Pancreas (tissue), 10 donors: ENCODE data around the gene NRXN2. TPM values are rescaled to one million over a fixed set of nuclear protein-coding genes. Genes with fewer than 3 reads are reported as not detected.

Source experiments
- ATAC-seq, 4 donors: fragments of 200-7000 bp; cut with Tn5 transposase; one replicate each; pipeline versions ENCODE4 v1.8.0 to v1.9.1; 2020; ENCODE audit warnings: mild to moderate bottlenecking in 4 of 4, moderate library complexity in 4 of 4
- DNase-seq, 6 donors: peaks; one replicate each; pipeline ENCODE4 v3.0.0-alpha.2; 2020
- FAIRE-seq: peaks from 2 replicates; lab custom pipeline; 2012; peaks lifted over from hg19 to GRCh38; lab: Jason Lieb, UNC
- H3K27ac ChIP-seq, 4 donors: fragments of 200-600 bp; sonication (generic); 1 replicate in 3 of 4; 2 replicates in 1 of 4; pipeline versions ENCODE4 v1.5.0 to v1.8.0; 2020
- H3K27me3 ChIP-seq, 4 donors: fragments of 200-600 bp; one replicate each; pipeline ENCODE4 v1.8.0; 2021
- H3K36me3 ChIP-seq, 3 donors: fragments of 200-600 bp; sonication (generic) in 1 of 3; one replicate each; pipeline versions ENCODE4 v1.5.0 to v1.8.0; 2020 to 2021
- H3K4me1 ChIP-seq, 3 donors: fragments of 200-600 bp; one replicate each; pipeline ENCODE4 v1.8.0; 2021
- H3K4me3 ChIP-seq, 4 donors: fragments of 200-600 bp; sonication (generic) in 2 of 4; one replicate each; pipeline versions ENCODE4 v1.5.0 to v1.8.0; 2020 to 2021
- H3K9me3 ChIP-seq, 4 donors: fragments of 200-600 bp; one replicate each; pipeline ENCODE4 v1.8.0; 2021
- WGBS, 2 donors: extraction: QIAGEN DNeasy Blood & Tissue Kit; methylation state at CpG; one replicate each; pipeline ENCODE4 v1.1.7; 2013; 5-methylcytosine and 5-hydroxymethylcytosine counted together
- intact Hi-C, 3 donors: fragments of 100-400 bp; cut with DNase I; formaldehyde crosslinking; loops; one replicate each; pipeline versions ENCODE4 v1.11.1 to v1.14.2; 2022
- polyA plus RNA-seq, 2 donors: library from polyadenylated mRNA; stranded (reverse); fragments of 200-250 nt; gene quantifications; one replicate each; pipeline ENCODE4 v1.2.3, GENCODE V29; 2013
- total RNA-seq, 6 donors: library from RNA; stranded (reverse); fragmentation: NEBNext Ultra II Directional in 4 of 6; extraction: Animal tissue kit (Norgen Biotek cat#: 25700) in 4 of 6; gene quantifications; one replicate each; pipeline versions ENCODE4 v1.2.1 to v1.2.4, GENCODE V29; 2021 to 2023
- TF ChIP-seq, protein P1 (sequence below), 4 donors: fragments of 200-600 bp; sonication (generic) in 3 of 4; IDR thresholded peaks; one replicate each; pipeline versions ENCODE4 v1.5.0 to v1.8.0; 2021; ENCODE audit warnings: antibody characterized with exemption in 4 of 4
- donor health status: healthy with polysubstance abuse.
- donor health status: DM: no; HTN: no; CAD: no; lungs with moderate emphysema.
- donor health status: DM: no; HTN: no; CAD: no.
- donor health status: control.
- donor health status: control.
- donor health status: Bipolar disorder and iron deficiency.
- donor health status: DM: yes; HTN: yes; CAD: no.
- donor health status: DM: no; HTN: no; CAD: no.
- donor health status: DM: no; HTN: no; CAD: no.
- donor health status: DM: yes; HTN: yes; CAD: no.

Gene NRXN2
- total RNA-seq (10 to 100 TPM in 1 of 6 donors, 1 to 10 TPM in 4, under 1 TPM in 1; 0.69 to 10.8 (median 2.2) TPM), polyA plus RNA-seq (1 to 10 TPM in 1 of 2 donors, under 1 TPM in 1; 0.89 to 2.8 TPM)

DNA sequence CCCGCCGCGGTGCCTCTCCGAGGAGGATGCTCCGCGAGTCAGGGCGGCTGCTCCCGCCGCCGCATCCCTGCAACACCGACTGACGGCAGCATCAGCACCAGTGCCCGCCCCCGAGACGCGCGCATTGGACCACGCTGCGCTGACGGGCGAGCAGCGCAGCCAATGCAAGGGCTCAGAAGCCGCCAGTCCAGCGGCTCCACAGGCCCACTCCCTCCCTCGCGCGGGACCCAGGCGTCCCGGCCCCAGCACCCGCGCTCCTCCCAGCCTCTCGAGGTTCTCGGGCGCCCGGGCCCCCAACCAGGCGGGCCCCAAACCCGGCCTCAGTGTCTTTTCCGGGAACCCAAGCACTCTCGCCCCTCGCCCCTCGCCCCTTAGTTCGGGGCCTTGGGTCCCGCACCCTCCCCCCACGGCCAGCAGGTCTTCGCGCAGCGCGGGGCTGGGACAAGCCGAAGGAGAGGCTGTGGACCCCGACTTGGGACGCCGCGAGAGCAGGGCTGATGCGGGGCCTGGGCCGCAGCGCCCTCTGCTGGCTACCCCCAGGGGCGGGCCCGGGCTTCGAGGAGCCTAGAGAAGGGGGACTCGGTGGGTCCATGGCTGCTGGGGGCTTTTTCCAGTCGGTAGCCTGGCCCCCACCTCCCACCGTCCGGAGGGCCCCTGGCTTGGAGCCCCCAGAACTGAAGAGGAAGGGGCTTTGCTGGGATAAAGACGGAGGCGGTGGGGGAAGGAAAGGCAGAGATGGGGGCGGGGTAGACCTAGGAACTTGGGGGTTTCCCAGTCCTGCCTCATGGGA, at the start of gene NRXN2:
TSS of gene NRXN2 (minus strand) at position 81 of the 790 bp plus-strand sequence. CDS start 9,498 bp downstream, outside the sequence.
- intact Hi-C loops = no loop called here
- Histone ChIP-seq H3K27ac (no peak within 1 kb of the TSS), H3K9me3 (no peaks in the 10 kb centered on the region), H3K4me1 (no peaks in the 10 kb centered on the region), H3K4me3 (peak within 1 kb of the TSS; percentile 47 to 83 (median 70)), H3K36me3 (no peaks in the 10 kb centered on the region), H3K27me3 (no peaks in the 10 kb centered on the region)
- TF ChIP-seq, protein P1, sequence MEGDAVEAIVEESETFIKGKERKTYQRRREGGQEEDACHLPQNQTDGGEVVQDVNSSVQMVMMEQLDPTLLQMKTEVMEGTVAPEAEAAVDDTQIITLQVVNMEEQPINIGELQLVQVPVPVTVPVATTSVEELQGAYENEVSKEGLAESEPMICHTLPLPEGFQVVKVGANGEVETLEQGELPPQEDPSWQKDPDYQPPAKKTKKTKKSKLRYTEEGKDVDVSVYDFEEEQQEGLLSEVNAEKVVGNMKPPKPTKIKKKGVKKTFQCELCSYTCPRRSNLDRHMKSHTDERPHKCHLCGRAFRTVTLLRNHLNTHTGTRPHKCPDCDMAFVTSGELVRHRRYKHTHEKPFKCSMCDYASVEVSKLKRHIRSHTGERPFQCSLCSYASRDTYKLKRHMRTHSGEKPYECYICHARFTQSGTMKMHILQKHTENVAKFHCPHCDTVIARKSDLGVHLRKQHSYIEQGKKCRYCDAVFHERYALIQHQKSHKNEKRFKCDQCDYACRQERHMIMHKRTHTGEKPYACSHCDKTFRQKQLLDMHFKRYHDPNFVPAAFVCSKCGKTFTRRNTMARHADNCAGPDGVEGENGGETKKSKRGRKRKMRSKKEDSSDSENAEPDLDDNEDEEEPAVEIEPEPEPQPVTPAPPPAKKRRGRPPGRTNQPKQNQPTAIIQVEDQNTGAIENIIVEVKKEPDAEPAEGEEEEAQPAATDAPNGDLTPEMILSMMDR (IDR thresholded peaks at IDR 0.05) = peak; percentile 92 to 94 (median 92)
- ATAC-seq (peak; percentile 98 to 99 (median 99)), DNase-seq (peak; percentile 71 to 93 (median 83)), FAIRE-seq (no peak)
- 2% methylated on average over 49 to 66 of the region's 66 CpGs for WGBS, 2 donors

DNA sequence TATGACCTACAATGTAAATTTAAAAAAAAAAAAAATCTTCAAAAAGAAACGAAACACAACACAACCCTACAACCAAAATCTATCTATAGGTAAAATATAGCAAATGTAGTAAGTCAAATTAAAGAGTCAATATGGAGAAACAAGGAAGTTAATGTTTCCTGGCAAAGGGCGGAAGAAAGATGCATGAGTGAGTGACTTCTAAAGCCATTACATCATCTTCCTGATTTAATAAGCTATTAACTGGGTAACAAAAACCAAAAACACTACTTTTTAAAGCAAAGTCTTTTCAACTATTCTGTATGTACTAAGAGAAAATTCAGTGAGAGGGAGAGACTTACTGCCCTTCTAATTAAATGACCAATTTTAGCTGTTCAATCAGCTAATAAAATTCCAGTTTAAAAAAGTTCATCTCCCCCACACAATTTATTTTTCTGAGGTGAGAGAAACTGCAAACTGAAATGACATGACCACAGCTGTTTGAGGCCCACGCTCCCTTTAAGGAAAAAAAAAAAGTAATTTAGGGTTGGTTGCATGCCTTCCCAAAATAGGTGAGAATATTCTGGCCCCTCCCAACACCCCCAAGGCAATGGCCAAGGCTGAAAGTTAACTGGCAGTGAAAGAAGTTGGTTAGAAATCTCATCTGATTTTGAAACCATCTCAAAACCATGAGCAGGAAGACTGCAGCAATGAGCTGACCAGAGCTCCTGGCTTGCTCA, 49.5 kb upstream of the NRXN2 start:
- peaks cover 13 to 92% (median 71%) of the 10 kb centered on the region in 3 donors for H3K36me3 ChIP-seq
- H3K9me3 ChIP-seq = no peaks in the 10 kb centered on the region
- no peak overlapping the region for H3K4me3 ChIP-seq
- intact Hi-C loops = no loop called here
- TF ChIP-seq, protein P1 (IDR thresholded peaks at IDR 0.05) = no peak
- H3K27ac ChIP-seq = peak overlapping the region in 2 of 4 donors; percentile 3 to 24
- no peak for FAIRE-seq
- peaks cover 0 to 40% (median 21%) of the 10 kb centered on the region in 3 donors for H3K4me1 ChIP-seq
- no peaks in the 10 kb centered on the region for H3K27me3 ChIP-seq
- no peak for ATAC-seq
- WGBS, 2 donors = 70 to 82% methylated on average over 3 of the region's 3 CpGs
- DNase-seq = no peak

DNA sequence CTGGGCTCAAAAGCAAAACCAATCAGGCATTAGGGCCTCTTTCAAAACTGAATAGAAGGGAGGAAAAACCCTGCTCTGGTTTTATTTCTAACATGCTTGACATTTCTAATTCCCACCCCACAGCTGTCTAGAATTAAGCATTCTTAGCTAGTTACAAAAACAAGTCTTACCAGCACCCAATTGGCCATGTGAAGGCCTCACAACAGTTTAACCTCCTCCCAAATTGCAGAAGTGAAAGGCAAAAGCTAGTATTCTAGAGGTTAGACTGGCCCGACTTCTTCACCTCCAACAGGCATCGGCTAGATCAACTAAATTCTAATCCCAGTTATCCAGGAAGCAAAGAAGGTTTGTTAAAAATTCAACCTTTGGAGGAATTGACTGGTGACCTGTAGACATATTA, 48.9 kb upstream of the NRXN2 start:
- Histone ChIP-seq H3K4me3 (no peak overlapping the region), H3K4me1 (peaks cover 0 to 39% (median 21%) of the 10 kb centered on the region in 3 donors), H3K9me3 (no peaks in the 10 kb centered on the region), H3K36me3 (peaks cover 19 to 98% (median 77%) of the 10 kb centered on the region in 3 donors), H3K27me3 (no peaks in the 10 kb centered on the region), H3K27ac (peak overlapping the region in 1 of 4 donors; percentile 24)
- no peak for FAIRE-seq
- TF ChIP-seq, protein P1 (IDR thresholded peaks at IDR 0.05) = no peak
- ATAC-seq = no peak
- 83 to 88% methylated on average over 2 of the region's 2 CpGs for WGBS, 2 donors
- no peak for DNase-seq
- intact Hi-C loops = no loop called here

DNA sequence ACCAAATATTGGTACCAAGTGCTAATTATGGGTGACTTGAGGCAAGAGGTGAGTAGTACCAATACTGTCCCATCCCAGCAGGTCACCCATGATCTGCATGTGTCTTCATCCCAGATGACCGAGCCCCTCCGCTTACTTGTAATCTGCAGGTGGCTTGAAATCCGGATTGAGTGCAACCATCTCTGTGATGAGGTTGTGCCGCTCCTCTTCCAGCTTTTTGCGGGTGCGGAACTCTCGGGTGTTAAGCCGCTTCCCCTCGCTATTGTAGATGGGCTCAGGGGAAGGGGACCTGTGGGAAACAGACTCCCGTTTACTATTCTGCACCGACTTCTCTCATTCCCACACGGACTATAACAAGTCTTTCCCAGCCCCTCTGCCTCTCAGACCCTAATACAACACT, 47.1 kb upstream of the NRXN2 start:
- no peak for FAIRE-seq
- no peaks in the 10 kb centered on the region for H3K9me3 ChIP-seq
- H3K27me3 ChIP-seq = no peaks in the 10 kb centered on the region
- ATAC-seq = no peak
- WGBS, 2 donors = 92 to 93% methylated on average over 12 of the region's 12 CpGs
- H3K4me1 ChIP-seq = peaks cover 0 to 25% (median 7%) of the 10 kb centered on the region in 3 donors
- no peak overlapping the region for H3K27ac ChIP-seq
- no peak for DNase-seq
- TF ChIP-seq, protein P1 (IDR thresholded peaks at IDR 0.05) = no peak
- intact Hi-C loops = no loop called here
- peaks cover 19 to 100% (median 89%) of the 10 kb centered on the region in 3 donors for H3K36me3 ChIP-seq
- no peak overlapping the region for H3K4me3 ChIP-seq
